Activated naive CD4-positive, alpha-beta T cell treated with anti-CD3 and anti-CD28 coated beads, Interleukin-2, amount 10 ng/mL, durations not matched to agents 7 days and 5 days (primary cell): Measurements from ENCODE around the gene GLP2R.

ENCODE experiments used
- CTCF ChIA-PET: fragments of 350-600 bp; sonication (Branson Sonifier 250); formaldehyde crosslinking; loops from one replicate; lab custom pipeline; 2021; ENCODE audit warnings: antibody characterized with exemption; lab: Charles Lee
- DNase-seq: peaks from one replicate; pipeline ENCODE4 v3.0.0-alpha.2; 2020
- H3K27ac Mint-ChIP-seq: one replicate; pipeline ENCODE4 v1.8.0; 2021; ENCODE audit warnings: mild to moderate bottlenecking, moderate library complexity, mixed read lengths
- H3K27me3 Mint-ChIP-seq: one replicate; pipeline ENCODE4 v1.8.0; 2021; ENCODE audit warnings: mild to moderate bottlenecking, mixed read lengths
- H3K36me3 Mint-ChIP-seq: one replicate; pipeline ENCODE4 v1.8.0; 2021; ENCODE audit warnings: mixed read lengths
- H3K4me1 Mint-ChIP-seq: one replicate; pipeline ENCODE4 v1.8.0; 2021; ENCODE audit warnings: mixed read lengths
- H3K4me3 Mint-ChIP-seq: one replicate; pipeline ENCODE4 v1.8.0; 2021; ENCODE audit warnings: mild to moderate bottlenecking, moderate library complexity, mixed read lengths
- H3K9me3 Mint-ChIP-seq: one replicate; pipeline ENCODE4 v1.8.0; 2021; ENCODE audit warnings: mixed read lengths

The GLP2R gene

GRCh38 chr17:9924735-9925191 is 99.0 kb downstream of the GLP2R start:
- H3K9me3 Mint-ChIP-seq = no peaks in the 10 kb centered on the region
- H3K36me3 Mint-ChIP-seq = no peaks in the 10 kb centered on the region
- no peaks in the 10 kb centered on the region for H3K4me1 Mint-ChIP-seq
- no peak for DNase-seq
- no peak overlapping the region for H3K4me3 Mint-ChIP-seq
- CTCF ChIA-PET = interaction anchor here (0.6 to 1.8 kb wide), 9 partner anchors 10 to 693 kb away, joined by 3 to 6 read pairs (median 4); no protein-coding TSS in a partner anchor
- no peak overlapping the region for H3K27ac Mint-ChIP-seq
- H3K27me3 Mint-ChIP-seq = no peaks in the 10 kb centered on the region

GRCh38 chr17:9925457-9925856 is 99.7 kb downstream of the GLP2R start:
- no peak for DNase-seq
- Mint-ChIP-seq H3K4me1 (no peaks in the 10 kb centered on the region), H3K36me3 (no peaks in the 10 kb centered on the region), H3K9me3 (no peaks in the 10 kb centered on the region), H3K27ac (no peak overlapping the region), H3K4me3 (no peak overlapping the region), H3K27me3 (no peaks in the 10 kb centered on the region)
- CTCF ChIA-PET = interaction anchor here (0.8 to 1.8 kb wide), 8 partner anchors 9 to 692 kb away, joined by 3 to 6 read pairs (median 4); no protein-coding TSS in a partner anchor

GRCh38 chr17:9926150-9926804 is 100.6 kb downstream of the GLP2R start:
- no peak overlapping the region for H3K27ac Mint-ChIP-seq
- no peak for DNase-seq
- H3K27me3 Mint-ChIP-seq = no peaks in the 10 kb centered on the region
- H3K36me3 Mint-ChIP-seq = no peaks in the 10 kb centered on the region
- H3K4me3 Mint-ChIP-seq = no peak overlapping the region
- no peaks in the 10 kb centered on the region for H3K9me3 Mint-ChIP-seq
- CTCF ChIA-PET = interaction anchor here (0.8 to 1.5 kb wide), 3 partner anchors 8 to 691 kb away, joined by 3 to 6 read pairs (median 4); no protein-coding TSS in a partner anchor
- no peaks in the 10 kb centered on the region for H3K4me1 Mint-ChIP-seq

GRCh38 chr17:9928601-9929333 is 103.0 kb downstream of the GLP2R start:
- no peak for DNase-seq
- Mint-ChIP-seq H3K4me3 (no peak overlapping the region), H3K36me3 (no peaks in the 10 kb centered on the region), H3K27me3 (no peaks in the 10 kb centered on the region), H3K4me1 (no peaks in the 10 kb centered on the region), H3K9me3 (no peaks in the 10 kb centered on the region), H3K27ac (no peak overlapping the region)
- CTCF ChIA-PET = interaction anchor here (1.4 kb wide), 1 partner anchor 10 kb away, joined by 3 read pairs; no protein-coding TSS in a partner anchor

DNA sequence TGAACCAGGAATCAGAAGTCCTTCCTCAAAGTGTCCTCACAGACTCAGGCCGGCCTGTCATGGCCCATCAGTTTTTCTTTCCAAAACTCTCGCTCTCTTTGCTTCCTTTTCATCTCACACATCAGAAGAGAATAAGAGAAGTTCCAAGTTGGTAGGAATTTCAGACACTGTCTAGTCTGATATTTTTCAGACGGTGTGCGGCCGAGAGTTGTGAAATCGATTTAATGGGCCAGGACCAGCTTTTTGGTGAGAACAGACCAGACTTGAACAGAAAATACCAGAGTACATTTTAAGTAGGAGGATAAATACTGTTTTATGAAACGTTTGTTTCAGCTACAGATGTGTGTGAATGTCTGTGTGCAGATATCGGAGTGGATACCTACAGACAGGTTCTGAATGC is 104.1 kb downstream of the GLP2R start:
- Mint-ChIP-seq H3K27ac (no peak overlapping the region), H3K36me3 (no peaks in the 10 kb centered on the region), H3K4me1 (no peaks in the 10 kb centered on the region), H3K4me3 (no peak overlapping the region), H3K27me3 (no peaks in the 10 kb centered on the region), H3K9me3 (no peaks in the 10 kb centered on the region)
- DNase-seq = no peak
- CTCF ChIA-PET = no interaction called here

DNA sequence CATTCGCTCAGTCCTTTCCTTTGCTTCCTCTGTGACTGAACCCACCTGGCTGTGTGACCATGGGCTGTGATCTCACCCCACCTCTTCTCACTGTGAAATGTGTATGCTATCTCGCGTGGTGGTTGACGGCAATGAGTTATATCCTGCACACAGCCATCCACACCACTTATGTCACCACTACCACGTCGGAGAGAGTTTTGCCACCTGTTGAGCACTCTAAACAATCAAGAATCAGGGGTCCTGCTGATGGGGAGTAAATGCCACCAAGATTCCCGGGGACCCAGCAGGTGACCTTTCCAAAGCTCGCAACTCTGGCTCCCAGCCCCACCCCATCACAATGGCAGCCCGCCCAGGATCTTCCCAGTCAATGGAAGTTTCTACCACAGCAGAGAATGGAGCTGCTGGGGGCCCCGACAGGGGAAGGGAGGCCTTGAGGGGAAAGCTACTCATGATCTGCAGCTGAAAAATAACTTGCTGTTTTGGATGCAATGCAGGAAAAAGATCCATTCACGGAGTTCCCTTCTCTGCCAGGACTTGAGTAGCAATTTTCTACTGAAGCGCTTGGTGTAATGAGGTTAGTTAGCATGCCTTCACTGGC is 105.5 kb downstream of the GLP2R start:
- H3K4me1 Mint-ChIP-seq = no peaks in the 10 kb centered on the region
- DNase-seq = no peak
- no peak overlapping the region for H3K4me3 Mint-ChIP-seq
- no peaks in the 10 kb centered on the region for H3K27me3 Mint-ChIP-seq
- H3K27ac Mint-ChIP-seq = no peak overlapping the region
- H3K9me3 Mint-ChIP-seq = no peaks in the 10 kb centered on the region
- CTCF ChIA-PET = no interaction called here
- H3K36me3 Mint-ChIP-seq = no peaks in the 10 kb centered on the region

- no peak for DNase-seq
- no peaks in the 10 kb centered on the region for H3K27me3 Mint-ChIP-seq
- no peak overlapping the region for H3K4me3 Mint-ChIP-seq
- no peak overlapping the region for H3K27ac Mint-ChIP-seq
- H3K4me1 Mint-ChIP-seq = no peaks in the 10 kb centered on the region
- H3K9me3 Mint-ChIP-seq = no peaks in the 10 kb centered on the region
- H3K36me3 Mint-ChIP-seq = no peaks in the 10 kb centered on the region
- CTCF ChIA-PET = no interaction called here
These were observed 106.8 kb downstream of the GLP2R start for GRCh38 chr17:9932491-9932890.

DNA sequence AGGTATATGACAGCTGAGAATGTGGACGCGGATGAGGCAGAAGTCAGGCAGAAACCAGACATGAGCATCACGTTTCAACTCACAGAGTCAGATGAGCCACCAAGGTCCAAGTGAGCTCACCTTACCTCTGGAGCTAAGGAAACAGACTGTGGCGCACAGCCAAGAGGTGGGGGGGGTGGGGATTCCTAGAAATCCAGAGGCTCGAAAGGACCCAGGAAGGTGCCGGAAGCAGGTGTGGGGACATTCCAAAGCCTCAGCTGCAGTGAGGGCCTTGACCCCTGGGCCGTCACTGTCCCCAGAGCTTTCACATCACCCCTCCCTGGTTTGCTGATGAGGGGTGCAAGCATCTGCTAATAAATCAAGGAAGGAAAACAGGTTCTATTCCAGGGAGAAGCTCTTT is 108.6 kb downstream of the GLP2R start:
- no peaks in the 10 kb centered on the region for H3K27me3 Mint-ChIP-seq
- H3K4me3 Mint-ChIP-seq = no peak overlapping the region
- H3K9me3 Mint-ChIP-seq = peaks cover 3% of the 10 kb centered on the region
- no peak for DNase-seq
- no peaks in the 10 kb centered on the region for H3K4me1 Mint-ChIP-seq
- CTCF ChIA-PET = interaction anchor here (1.4 kb wide), 1 partner anchor 9 kb away, joined by 4 read pairs; no protein-coding TSS in a partner anchor
- no peaks in the 10 kb centered on the region for H3K36me3 Mint-ChIP-seq
- H3K27ac Mint-ChIP-seq = no peak overlapping the region

DNA sequence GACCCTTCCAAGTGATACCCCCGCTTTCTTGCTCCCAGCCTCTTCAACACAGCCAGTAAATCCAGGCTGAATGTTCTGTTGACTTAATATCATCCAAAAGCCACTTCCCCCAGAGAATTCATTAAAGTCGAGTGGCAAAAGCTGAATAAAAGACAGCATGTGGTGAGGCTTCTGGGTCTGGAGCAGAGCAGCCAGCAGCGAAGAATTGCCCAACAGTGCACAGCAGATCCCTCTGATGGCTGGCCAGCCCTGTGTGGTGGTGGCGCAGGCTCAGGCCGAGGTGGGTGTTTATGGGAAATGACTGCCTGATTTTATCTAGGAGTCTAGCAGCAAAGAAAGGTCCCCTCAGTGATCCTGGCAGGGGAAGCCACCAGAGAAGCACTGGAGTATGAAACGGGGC is 109.7 kb downstream of the GLP2R start:
- H3K27ac Mint-ChIP-seq = no peak overlapping the region
- CTCF ChIA-PET = interaction anchor here (1.4 kb wide), 1 partner anchor 10 kb away, joined by 4 read pairs; no protein-coding TSS in a partner anchor

DNA sequence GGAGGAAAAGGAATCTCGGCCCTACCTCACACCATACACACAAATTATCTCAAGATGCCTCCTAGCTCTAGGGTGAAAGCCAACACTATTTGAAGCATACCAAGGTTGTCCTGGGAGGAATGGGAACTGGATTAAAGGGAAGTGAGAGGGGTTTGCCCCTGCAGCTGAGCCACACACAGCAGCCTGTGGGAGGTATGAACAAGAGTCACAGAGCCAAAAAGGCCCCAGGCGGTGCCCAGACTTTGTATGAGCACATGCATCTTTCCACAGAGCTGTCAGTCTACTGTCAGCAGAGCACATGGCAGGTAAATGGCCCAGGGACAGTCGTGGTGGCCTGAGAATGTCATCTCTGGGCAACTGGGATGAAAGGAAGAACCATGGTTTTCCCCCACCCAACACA is 110.4 kb downstream of the GLP2R start:
- H3K9me3 Mint-ChIP-seq = peaks cover 3% of the 10 kb centered on the region
- CTCF ChIA-PET = no interaction called here

More for the DNA sequence above, 109.7 kb downstream of the GLP2R start:
- no peaks in the 10 kb centered on the region for H3K36me3 Mint-ChIP-seq
- H3K9me3 Mint-ChIP-seq = peaks cover 3% of the 10 kb centered on the region
- no peak for DNase-seq
- H3K4me1 Mint-ChIP-seq = no peaks in the 10 kb centered on the region
- H3K4me3 Mint-ChIP-seq = no peak overlapping the region
- no peaks in the 10 kb centered on the region for H3K27me3 Mint-ChIP-seq

DNA sequence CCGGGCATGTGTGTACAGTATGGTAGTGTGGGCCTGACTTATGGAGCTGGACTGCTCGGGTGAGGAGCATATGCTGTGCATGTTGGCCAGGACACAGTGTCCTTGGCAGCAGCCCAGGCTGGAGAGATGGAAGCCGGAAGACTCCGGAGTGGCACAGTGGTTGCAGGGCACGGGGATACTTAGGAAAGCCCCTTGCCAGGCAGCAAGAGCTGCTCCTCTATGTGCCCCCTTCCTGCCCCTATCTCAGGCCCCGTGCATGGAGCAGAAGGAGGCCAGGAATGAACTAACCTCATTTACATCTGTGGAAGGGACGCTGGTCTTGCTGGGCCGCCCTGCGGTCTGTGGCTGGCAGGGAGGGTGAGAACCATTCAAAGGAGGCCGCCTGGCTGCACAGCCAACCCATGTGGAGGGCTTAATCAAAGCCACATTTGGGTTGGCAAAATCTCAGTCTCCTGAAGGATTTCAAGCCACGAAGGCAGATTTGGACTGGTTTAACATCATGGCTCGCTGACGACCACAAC is 111.6 kb downstream of the GLP2R start:
- H3K9me3 Mint-ChIP-seq = peaks cover 3% of the 10 kb centered on the region
- H3K36me3 Mint-ChIP-seq = no peaks in the 10 kb centered on the region
- no peak for DNase-seq
- H3K4me1 Mint-ChIP-seq = no peaks in the 10 kb centered on the region
- H3K27ac Mint-ChIP-seq = no peak overlapping the region
- peaks cover 3% of the 10 kb centered on the region for H3K27me3 Mint-ChIP-seq
- H3K4me3 Mint-ChIP-seq = no peak overlapping the region
- CTCF ChIA-PET = no interaction called here

More for the DNA sequence above, 110.4 kb downstream of the GLP2R start:
- H3K27ac Mint-ChIP-seq = no peak overlapping the region
- no peaks in the 10 kb centered on the region for H3K36me3 Mint-ChIP-seq
- H3K27me3 Mint-ChIP-seq = peaks cover under 1% of the 10 kb centered on the region
- H3K4me1 Mint-ChIP-seq = no peaks in the 10 kb centered on the region
- no peak overlapping the region for H3K4me3 Mint-ChIP-seq
- DNase-seq = no peak

GRCh38 chr17:9937901-9938300 is 112.2 kb downstream of the GLP2R start:
- Mint-ChIP-seq H3K36me3 (no peaks in the 10 kb centered on the region), H3K4me1 (no peaks in the 10 kb centered on the region), H3K27ac (no peak overlapping the region), H3K27me3 (peaks cover 3% of the 10 kb centered on the region), H3K9me3 (peaks cover 3% of the 10 kb centered on the region), H3K4me3 (no peak overlapping the region)
- CTCF ChIA-PET = no interaction called here
- DNase-seq = no peak

DNA sequence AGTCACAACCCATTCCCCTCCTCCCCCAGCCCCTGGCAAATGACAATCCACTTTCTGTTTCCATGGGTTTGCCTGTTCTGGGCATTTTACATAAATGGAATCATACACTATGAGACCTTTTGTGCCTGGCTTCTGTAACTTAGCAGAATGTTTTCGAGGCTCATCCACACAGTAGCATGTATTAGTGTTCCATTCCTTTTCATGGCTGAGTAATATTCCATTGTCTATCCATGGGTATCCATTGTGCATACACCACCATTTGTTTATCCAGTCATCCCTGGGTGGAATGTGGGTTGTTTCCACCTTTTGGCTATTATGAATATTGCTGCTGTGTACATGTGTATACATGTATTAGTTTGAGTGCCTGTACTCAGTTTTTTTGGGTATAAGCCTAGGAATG is 113.0 kb downstream of the GLP2R start:
- CTCF ChIA-PET = no interaction called here
- Mint-ChIP-seq H3K4me1 (no peaks in the 10 kb centered on the region), H3K27me3 (peaks cover 3% of the 10 kb centered on the region), H3K4me3 (no peak overlapping the region), H3K36me3 (no peaks in the 10 kb centered on the region), H3K9me3 (peaks cover 3% of the 10 kb centered on the region), H3K27ac (no peak overlapping the region)
- DNase-seq = no peak

DNA sequence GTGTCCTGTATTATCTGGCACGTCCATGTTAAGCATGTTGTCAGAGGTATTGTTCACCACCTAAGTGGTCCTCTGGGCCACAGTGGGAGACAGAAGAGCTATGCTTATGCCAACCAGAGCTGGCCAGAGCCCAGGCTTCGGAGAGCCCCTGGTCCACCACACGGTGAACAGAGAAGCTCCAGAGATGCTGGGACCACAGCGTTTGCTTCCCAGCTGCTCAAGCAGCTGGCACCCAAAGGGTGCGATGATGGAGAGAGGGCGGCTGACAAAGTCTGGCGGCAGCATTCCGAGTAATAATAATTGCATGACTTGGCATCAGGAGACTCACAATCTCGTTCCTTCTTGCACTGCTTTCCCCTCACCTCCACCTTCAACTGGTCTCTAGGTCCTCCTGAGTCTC is 115.1 kb downstream of the GLP2R start:
- Mint-ChIP-seq H3K27me3 (peaks cover 3% of the 10 kb centered on the region), H3K36me3 (no peaks in the 10 kb centered on the region), H3K4me1 (no peaks in the 10 kb centered on the region), H3K27ac (no peak overlapping the region), H3K9me3 (peaks cover 3% of the 10 kb centered on the region), H3K4me3 (no peak overlapping the region)
- CTCF ChIA-PET = no interaction called here
- DNase-seq = no peak
